ENCODE results near the gene TPI1.

The TPI1 gene

GRCh38 chr12:6867413-6868210 is at the start of gene TPI1:
TSS of gene TPI1 (plus strand) at chr12:6867531. CDS start at chr12:6867567, 36 bp downstream.
- DNase-seq: peak; percentile 47

- DNase-seq: no peak
Measured at GRCh38 chr12:6817662-6818157, 49.6 kb upstream of the TPI1 start.

DNA sequence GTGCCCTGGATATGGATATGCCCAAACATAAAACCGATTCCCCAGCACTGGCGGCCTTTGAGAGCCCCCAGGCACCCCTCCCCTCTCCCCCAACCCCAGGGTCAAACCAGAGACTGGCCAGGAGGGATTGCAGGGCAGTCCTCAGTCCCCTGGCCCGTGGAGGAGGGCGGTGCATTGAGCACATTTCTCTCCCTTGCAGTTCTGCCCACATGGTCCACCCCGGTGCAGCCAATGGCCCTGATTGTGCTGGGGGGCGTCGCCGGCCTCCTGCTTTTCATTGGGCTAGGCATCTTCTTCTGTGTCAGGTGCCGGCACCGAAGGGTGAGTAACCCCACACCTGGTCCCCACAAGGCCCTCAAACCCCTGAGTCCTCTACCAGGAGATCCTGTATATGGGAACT is 49.1 kb upstream of the TPI1 start:
- no peak for DNase-seq

DNA sequence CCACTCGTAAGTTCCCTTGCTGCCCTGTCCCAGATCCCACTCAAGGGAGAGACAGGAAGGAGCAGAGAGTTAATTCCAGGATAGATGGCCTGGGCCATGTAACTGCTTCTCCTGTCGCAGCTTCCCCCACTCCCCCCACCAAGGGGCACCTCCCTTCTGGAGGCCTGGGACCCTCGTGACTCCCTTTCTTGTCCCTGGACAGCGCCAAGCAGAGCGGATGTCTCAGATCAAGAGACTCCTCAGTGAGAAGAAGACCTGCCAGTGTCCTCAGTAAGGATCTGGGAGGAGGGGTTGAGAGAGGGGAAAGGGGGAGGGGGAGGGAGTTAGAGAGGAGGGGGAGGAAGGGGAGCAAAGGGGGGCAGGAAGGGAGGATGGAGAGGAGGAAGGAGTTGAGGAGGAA is 48.7 kb upstream of the TPI1 start:
- DNase-seq: no peak

DNA sequence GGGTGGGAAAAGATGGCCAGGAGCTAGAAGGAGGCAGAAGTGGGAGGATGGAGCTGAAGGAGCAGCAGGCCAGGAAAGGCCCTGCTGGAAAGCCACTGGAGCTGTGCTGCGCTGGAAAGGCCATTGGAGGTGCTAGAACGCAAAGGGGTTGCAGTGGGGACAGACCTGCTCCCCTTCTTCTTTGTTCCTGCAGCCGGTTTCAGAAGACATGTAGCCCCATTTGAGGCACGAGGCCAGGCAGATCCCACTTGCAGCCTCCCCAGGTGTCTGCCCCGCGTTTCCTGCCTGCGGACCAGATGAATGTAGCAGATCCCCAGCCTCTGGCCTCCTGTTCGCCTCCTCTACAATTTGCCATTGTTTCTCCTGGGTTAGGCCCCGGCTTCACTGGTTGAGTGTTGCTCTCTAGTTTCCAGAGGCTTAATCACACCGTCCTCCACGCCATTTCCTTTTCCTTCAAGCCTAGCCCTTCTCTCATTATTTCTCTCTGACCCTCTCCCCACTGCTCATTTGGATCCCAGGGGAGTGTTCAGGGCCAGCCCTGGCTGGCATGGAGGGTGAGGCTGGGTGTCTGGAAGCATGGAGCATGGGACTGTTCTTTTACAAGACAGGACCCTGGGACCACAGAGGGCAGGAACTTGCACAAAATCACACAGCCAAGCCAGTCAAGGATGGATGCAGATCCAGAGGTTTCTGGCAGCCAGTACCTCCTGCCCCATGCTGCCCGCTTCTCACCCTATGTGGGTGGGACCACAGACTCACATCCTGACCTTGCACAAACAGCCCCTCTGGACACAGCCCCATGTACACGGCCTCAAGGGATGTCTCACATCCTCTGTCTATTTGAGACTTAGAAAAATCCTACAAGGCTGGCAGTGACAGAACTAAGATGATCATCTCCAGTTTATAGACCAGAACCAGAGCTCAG is 48.0 kb upstream of the TPI1 start:
- DNase-seq: no peak

- no peak for DNase-seq
Measured at GRCh38 chr12:6820166-6820565, 47.2 kb upstream of the TPI1 start.

- DNase-seq: peak; percentile 56
Measured at GRCh38 chr12:6821591-6822425, 45.5 kb upstream of the TPI1 start, which contains the start of gene GPR162. TSS of gene GPR162 (plus strand) at chr12:6821821. CDS start at chr12:6823899, 2,078 bp downstream.

DNA sequence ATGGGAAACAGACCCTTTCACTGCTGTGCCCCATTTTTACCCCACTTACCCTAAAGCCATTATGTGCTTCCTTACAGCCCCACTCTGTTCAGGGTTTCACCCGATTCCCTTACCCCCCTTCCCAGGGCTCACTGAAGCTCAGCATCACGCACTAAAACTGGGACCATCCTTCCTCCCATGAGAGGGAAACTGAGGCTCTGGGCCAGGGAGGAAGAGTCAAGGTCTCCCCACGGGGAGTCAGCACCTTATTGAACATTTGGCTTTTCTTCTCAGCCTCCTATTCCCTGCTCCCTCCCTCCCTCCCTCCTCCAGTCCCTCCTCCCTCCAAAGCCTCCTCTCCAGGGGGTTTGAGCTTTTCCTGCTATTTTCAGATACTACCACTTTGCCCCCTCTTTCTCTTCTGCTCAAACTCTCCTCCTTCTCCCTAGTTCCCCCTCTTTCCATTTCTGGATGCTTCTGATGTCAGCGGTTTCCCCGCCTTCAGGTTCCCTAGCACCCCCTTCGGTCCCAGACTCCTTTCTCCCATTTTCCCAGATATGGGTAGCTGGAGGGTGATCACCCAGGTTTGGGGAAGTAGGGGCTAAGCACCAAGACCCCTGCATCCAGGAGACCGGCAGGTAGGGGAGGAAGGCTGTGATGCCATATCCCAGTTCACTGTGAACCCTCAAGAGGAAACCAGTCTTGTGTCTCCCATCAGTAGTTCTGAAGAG is 44.8 kb upstream of the TPI1 start:
- no peak for DNase-seq

- DNase-seq: no peak
Measured at GRCh38 chr12:6823182-6824084, 43.9 kb upstream of the TPI1 start.

DNA sequence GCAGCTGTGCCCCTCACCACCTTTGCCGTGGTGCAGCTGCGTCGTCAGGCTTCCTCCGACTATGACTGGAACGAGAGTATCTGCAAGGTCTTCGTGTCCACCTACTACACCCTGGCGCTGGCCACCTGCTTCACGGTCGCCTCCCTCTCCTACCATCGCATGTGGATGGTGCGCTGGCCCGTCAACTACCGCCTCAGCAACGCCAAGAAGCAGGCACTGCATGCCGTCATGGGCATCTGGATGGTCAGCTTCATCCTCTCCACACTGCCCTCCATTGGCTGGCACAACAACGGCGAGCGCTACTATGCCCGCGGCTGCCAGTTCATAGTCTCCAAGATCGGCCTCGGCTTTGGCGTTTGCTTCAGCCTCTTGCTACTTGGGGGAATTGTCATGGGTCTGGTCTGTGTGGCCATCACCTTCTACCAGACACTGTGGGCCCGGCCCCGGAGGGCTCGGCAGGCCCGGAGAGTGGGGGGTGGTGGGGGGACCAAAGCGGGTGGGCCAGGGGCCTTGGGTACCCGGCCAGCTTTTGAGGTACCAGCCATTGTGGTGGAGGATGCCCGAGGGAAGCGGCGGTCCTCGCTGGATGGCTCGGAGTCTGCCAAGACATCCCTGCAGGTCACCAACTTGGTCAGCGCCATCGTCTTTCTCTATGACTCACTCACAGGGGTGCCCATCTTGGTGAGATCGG is 43.1 kb upstream of the TPI1 start:
- DNase-seq: no peak

GRCh38 chr12:6824901-6825381 is 42.4 kb upstream of the TPI1 start:
- DNase-seq: no peak

GRCh38 chr12:6825398-6826124 is 41.8 kb upstream of the TPI1 start:
- DNase-seq: peak; percentile 56

GRCh38 chr12:6826125-6826733 is 41.1 kb upstream of the TPI1 start:
- DNase-seq: no peak

GRCh38 chr12:6826734-6827436 is 40.4 kb upstream of the TPI1 start:
- DNase-seq: no peak

DNA sequence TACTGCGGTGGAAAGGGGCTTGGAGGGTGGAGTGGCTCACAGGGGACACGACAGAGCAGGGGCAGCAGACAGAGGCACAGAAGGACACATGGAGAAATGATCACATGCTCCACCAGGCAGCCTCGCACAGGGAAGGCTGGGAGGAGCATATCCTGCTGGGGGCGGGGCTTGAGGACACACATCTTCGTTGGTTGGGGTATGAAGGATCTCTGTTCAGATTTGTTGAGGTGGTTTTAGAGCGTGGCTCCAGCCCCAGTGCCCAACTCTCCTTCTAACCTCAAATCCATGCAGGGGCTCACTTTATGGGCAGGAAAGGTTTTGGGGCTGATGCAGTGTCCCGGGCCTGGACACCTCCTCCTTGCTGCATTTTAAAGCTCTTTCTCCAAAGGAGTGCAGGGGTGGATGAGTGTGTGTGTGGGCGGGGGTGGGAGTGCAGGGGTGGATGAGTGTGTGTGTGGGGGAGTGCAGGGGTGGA is 39.9 kb upstream of the TPI1 start:
- DNase-seq: peak; percentile 58

- DNase-seq: no peak
Measured at GRCh38 chr12:6827982-6828780, 39.1 kb upstream of the TPI1 start, which contains the start of gene P3H3. TSS of gene P3H3 (plus strand) at chr12:6828407. CDS start at chr12:6828441, 34 bp downstream.
